Naive thymus-derived CD4-positive, alpha-beta T cell (primary cell): ENCODE results near the gene DHRS1. TPM values are rescaled to one million over a fixed set of nuclear protein-coding genes. Genes with fewer than 3 reads are reported as not detected.
A peak's percentile ranks its signal among the peaks of the same experiment; 100 is the strongest.

Experiments used
- ATAC-seq: fragments of 150-1000 bp; cut with Tn5 transposase; 2 replicates; pipeline ENCODE4 v1.10.0; 2021; ENCODE audit warnings: mild to moderate bottlenecking, moderate library complexity
- CTCF ChIA-PET: fragments of 350-600 bp; sonication (Branson Sonifier 250); formaldehyde crosslinking; loops from one replicate; lab custom pipeline; 2021; ENCODE audit warnings: antibody characterized with exemption; lab: Charles Lee
- POLR2A ChIA-PET: fragments of 350-600 bp; sonication (Branson Sonifier 250); formaldehyde crosslinking; loops from one replicate; lab custom pipeline; 2021; ENCODE audit warnings: antibody characterized with exemption, inconsistent platforms; lab: Charles Lee
- DNase-seq, 9 donors: peaks; one replicate each; pipeline versions ENCODE4 v3.0.0 to v3.0.0-alpha.2; 2020 to 2022; ENCODE audit warnings: mixed read lengths in 1 of 9
- H3K27ac ChIP-seq: one replicate; pipeline ENCODE4 v1.7.0; 2013; ENCODE audit warnings: mild to moderate bottlenecking, low read depth, low read length, moderate library complexity
- H3K27me3 ChIP-seq, 2 donors: one replicate each; pipeline ENCODE4 v1.7.0; 2013; ENCODE audit warnings: low read length in 2 of 2, mild to moderate bottlenecking in 2 of 2, moderate library complexity in 2 of 2; ENCODE audit not compliant: control insufficient read depth in 2 of 2, insufficient read depth in 2 of 2
- H3K36me3 ChIP-seq, 3 experiments: 1 replicate in 2 of 3; 2 replicates in 1 of 3; pipeline ENCODE4 v1.7.0; 2013; ENCODE audit warnings: low read length in 3 of 3, mild to moderate bottlenecking in 3 of 3, moderate library complexity in 1 of 3; ENCODE audit not compliant: insufficient read depth in 3 of 3, control insufficient read depth in 2 of 3
- H3K4me1 ChIP-seq, 2 donors: one replicate each; pipeline ENCODE4 v1.7.0; 2013; ENCODE audit warnings: low read length in 2 of 2, mild to moderate bottlenecking in 2 of 2, moderate library complexity in 1 of 2; ENCODE audit not compliant: control insufficient read depth in 2 of 2, insufficient read depth in 2 of 2
- H3K4me3 ChIP-seq: 2 replicates; pipeline ENCODE4 v1.7.0; 2013; ENCODE audit warnings: mild to moderate bottlenecking, low read length
- H3K9me3 ChIP-seq, 3 experiments: 1 replicate in 2 of 3; 2 replicates in 1 of 3; pipeline ENCODE4 v1.7.0; 2013; ENCODE audit warnings: low read length in 3 of 3; ENCODE audit not compliant: control insufficient read depth in 2 of 3
- H3K27ac Mint-ChIP-seq, 9 donors: one replicate each; pipeline ENCODE4 v1.8.0; 2020 to 2022; ENCODE audit warnings: mixed read lengths in 9 of 9, mild to moderate bottlenecking in 8 of 9, moderate library complexity in 5 of 9, inconsistent platforms in 2 of 9
- H3K27me3 Mint-ChIP-seq, 5 donors: one replicate each; pipeline ENCODE4 v1.8.0; 2021 to 2022; ENCODE audit warnings: mixed read lengths in 5 of 5, mild to moderate bottlenecking in 1 of 5
- H3K36me3 Mint-ChIP-seq, 5 donors: one replicate each; pipeline ENCODE4 v1.8.0; 2020 to 2022; ENCODE audit warnings: mixed read lengths in 5 of 5, mild to moderate bottlenecking in 3 of 5, inconsistent platforms in 1 of 5
- H3K4me1 Mint-ChIP-seq, 7 donors: one replicate each; pipeline ENCODE4 v1.8.0; 2020 to 2022; ENCODE audit warnings: mixed read lengths in 7 of 7, mild to moderate bottlenecking in 3 of 7, inconsistent platforms in 1 of 7
- H3K4me3 Mint-ChIP-seq, 10 donors: one replicate each; pipeline ENCODE4 v1.8.0; 2020 to 2022; ENCODE audit warnings: mild to moderate bottlenecking in 10 of 10, mixed read lengths in 10 of 10, moderate library complexity in 6 of 10, inconsistent platforms in 2 of 10
- H3K9me3 Mint-ChIP-seq, 11 donors: one replicate each; pipeline ENCODE4 v1.8.0; 2020 to 2022; ENCODE audit warnings: mixed read lengths in 11 of 11, mild to moderate bottlenecking in 4 of 11, inconsistent platforms in 1 of 11, moderate library complexity in 1 of 11
- intact Hi-C, 2 donors: fragments of 100-400 bp; cut with micrococcal nuclease; formaldehyde crosslinking; loops; one replicate each; pipeline ENCODE4 v1.15.1; 2023
- polyA plus RNA-seq, 2 donors: library from polyadenylated mRNA; unstranded; fragments of 300-500 nt; fragmentation: Illumina TruSeq; gene quantifications; one replicate each; pipeline ENCODE4 v1.2.3, GENCODE V29; 2021
- total RNA-seq, 6 experiments: library from RNA in 5 of 6; stranded (reverse) in 5 of 6; gene quantifications; 1 replicate in 5 of 6; 2 replicates in 1 of 6; pipeline ENCODE4 v1.2.3 and lab custom pipeline; 2021 to 2026

Gene DHRS1
- total and polyA plus RNA-seq, 7 experiments from 2014 or later: 21.3 to 38.4 (median 33.3) TPM

DNA sequence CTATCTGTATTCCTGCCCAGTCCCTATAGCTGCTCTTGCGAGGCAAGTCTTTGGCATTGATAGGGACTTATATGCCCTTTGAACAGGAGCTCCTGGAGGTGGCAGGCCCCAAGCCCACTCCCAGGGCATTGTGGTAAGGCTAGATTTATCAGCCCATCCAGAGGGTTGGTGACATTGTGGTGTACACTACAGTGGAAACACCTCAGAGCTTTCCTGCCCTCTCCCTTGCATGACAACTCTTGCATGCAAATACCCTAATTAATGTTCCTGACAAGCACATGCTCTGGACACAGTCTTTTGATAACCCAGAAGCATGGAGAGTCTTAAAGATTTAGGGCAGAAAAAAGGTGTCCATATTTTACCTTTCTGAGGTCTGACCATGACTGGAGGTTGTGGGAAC is 41.0 kb upstream of the DHRS1 start:
- peaks cover 0 to 26% (median 9%) of the 10 kb centered on the region in 5 donors for H3K36me3 Mint-ChIP-seq
- ChIA-PET POLR2A (interaction anchor here (1.0 to 16.5 kb wide), 7 partner anchors 9 to 152 kb away, joined by 3 to 293 read pairs (median 4); partner anchors contain the start of genes CBLN3, DHRS1, IPO4 and KHNYN), CTCF (interaction anchor here (0.8 to 15.8 kb wide), 7 partner anchors 9 to 98 kb away, joined by 3 to 317 read pairs (median 4); partner anchors contain the start of genes CBLN3, CIDEB, KHNYN and TINF2)
- peaks cover 13 to 15% of the 10 kb centered on the region in 2 donors for H3K4me1 ChIP-seq
- no peak for DNase-seq
- H3K4me3 Mint-ChIP-seq: peak overlapping the region in 2 of 10 donors; percentile 90 to 94
- peak overlapping the region in 2 of 9 donors; percentile 81 to 89 for H3K27ac Mint-ChIP-seq
- H3K4me1 Mint-ChIP-seq: peaks cover 17 to 28% (median 22%) of the 10 kb centered on the region in 7 donors
- no peaks in the 10 kb centered on the region for H3K27me3 ChIP-seq
- no peak for ATAC-seq
- intact Hi-C loops: loop anchor here in 1 of 2 donors (1.0 to 2.0 kb wide), 2 partner anchors 8 to 26 kb away; no protein-coding TSS in a partner anchor
- no peak overlapping the region for H3K27ac ChIP-seq
- H3K27me3 Mint-ChIP-seq: peaks cover 2 to 43% (median 9%) of the 10 kb centered on the region in 5 donors
- H3K9me3 ChIP-seq: no peaks in the 10 kb centered on the region
- H3K36me3 ChIP-seq: peaks cover 0 to 30% (median 0%) of the 10 kb centered on the region in 3 experiments
- no peaks in the 10 kb centered on the region for H3K9me3 Mint-ChIP-seq
- H3K4me3 ChIP-seq: no peak overlapping the region

DNA sequence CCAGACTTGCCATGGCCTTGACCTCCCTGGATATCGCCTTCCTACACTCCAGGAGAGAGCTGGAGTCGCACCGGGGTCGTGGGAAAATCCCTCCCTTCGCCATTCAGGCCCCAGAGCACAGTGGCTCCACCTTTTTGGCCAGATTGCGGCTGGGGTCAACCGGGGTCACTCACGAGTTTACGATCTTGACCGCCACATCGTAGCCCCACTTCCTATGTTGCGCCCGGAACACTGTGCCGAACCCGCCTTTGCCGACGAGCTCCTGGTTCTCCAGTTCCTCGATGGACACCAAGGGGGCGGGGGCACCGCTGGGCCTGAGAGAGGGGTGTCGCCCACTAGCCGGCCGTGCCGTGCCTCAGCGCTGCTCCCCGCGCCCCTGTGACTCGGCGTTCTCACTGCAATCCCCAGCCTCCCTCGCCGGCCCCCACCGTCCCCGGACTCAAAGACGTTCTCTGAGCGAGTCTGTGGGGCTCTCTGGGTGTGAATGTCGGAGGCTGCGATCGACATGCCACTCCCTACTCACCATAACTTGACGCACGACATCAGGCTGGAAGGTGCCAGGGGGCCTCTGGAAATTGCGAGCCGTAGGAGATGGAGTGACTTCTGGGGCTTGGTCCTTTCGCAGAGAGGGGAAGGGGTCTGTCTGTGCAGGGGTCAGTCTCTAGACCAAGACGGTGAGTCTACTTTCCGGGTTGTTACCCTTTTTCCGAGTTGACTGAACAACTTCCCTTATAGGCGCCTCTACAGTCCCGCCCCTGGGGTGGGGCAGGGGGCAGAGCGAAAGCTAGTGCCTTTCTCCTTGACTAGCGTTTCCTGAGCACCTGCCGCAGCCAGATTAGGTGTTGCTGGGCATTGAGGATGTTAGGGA is 39.9 kb upstream of the DHRS1 start, which contains the start of gene RIPK3:
TSS of gene RIPK3 (minus strand) at position 708 of the 868 bp plus-strand sequence. CDS start at position 543, 165 bp downstream.
- ATAC-seq: peak; percentile 90
- CTCF ChIA-PET: interaction anchor here (0.6 to 15.8 kb wide), 9 partner anchors 8 to 115 kb away, joined by 3 to 317 read pairs (median 4); partner anchors contain the start of genes CBLN3, DHRS1, KHNYN and NOP9
- peak; percentile 48 to 72 (median 69) for DNase-seq
- Histone ChIP-seq H3K9me3 (no peaks in the 10 kb centered on the region), H3K4me3 (peak within 1 kb of the TSS; percentile 96), H3K4me1 (peaks cover 17 to 18% of the 10 kb centered on the region in 2 donors), H3K27ac (peak within 1 kb of the TSS; percentile 74), H3K27me3 (peaks cover 0 to 5% of the 10 kb centered on the region in 2 donors), H3K36me3 (peaks cover 0 to 30% (median 0%) of the 10 kb centered on the region in 3 experiments)
- Mint-ChIP-seq H3K36me3 (peaks cover 0 to 32% (median 12%) of the 10 kb centered on the region in 5 donors), H3K9me3 (no peaks in the 10 kb centered on the region), H3K27me3 (peaks cover 6 to 42% (median 8%) of the 10 kb centered on the region in 5 donors), H3K4me3 (peak within 1 kb of the TSS; percentile 90 to 99 (median 96)), H3K4me1 (peaks cover 22 to 35% (median 30%) of the 10 kb centered on the region in 7 donors), H3K27ac (peak within 1 kb of the TSS; percentile 81 to 98 (median 95))
- POLR2A ChIA-PET: interaction anchor here (0.7 to 16.5 kb wide), 10 partner anchors 8 to 225 kb away, joined by 3 to 293 read pairs (median 4); partner anchors contain the start of genes CBLN3, DCAF11, DHRS1 and KHNYN
- intact Hi-C loops: loop anchor here (1.0 to 2.0 kb wide), 3 partner anchors 7 to 92 kb away; no protein-coding TSS in a partner anchor

DNA sequence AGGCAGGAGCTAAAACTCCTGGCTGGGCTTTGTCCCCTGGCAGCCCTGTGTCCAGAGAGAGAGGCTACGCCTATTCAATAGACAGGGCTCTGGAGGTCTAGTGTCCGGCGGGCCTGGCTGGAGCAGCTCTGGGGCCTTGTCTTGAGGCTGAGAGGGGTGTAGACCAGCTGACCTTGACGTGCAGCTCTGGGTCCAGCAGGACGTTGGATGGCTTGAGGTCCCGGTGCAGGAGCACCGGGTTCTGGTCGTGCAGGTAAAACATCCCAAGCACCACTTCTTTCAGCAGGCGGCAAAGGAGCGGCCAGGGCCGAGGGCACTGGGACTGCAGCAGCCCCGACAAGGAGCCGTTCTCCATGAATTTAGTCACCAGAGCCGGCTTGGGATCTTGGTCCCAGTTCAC is 39.3 kb upstream of the DHRS1 start:
- POLR2A ChIA-PET: interaction anchor here (0.7 to 16.5 kb wide), 7 partner anchors 9 to 104 kb away, joined by 3 to 293 read pairs (median 3); partner anchors contain the start of genes CBLN3, KHNYN and TINF2
- Mint-ChIP-seq H3K36me3 (peaks cover 0 to 32% (median 12%) of the 10 kb centered on the region in 5 donors), H3K27me3 (peaks cover 6 to 45% (median 11%) of the 10 kb centered on the region in 5 donors), H3K27ac (peak overlapping the region in 4 of 9 donors; percentile 32 to 97 (median 60)), H3K9me3 (no peaks in the 10 kb centered on the region), H3K4me3 (peak overlapping the region; percentile 90 to 99 (median 96)), H3K4me1 (peaks cover 22 to 39% (median 31%) of the 10 kb centered on the region in 7 donors)
- intact Hi-C loops: loop anchor here in 1 of 2 donors (1.0 kb wide), 1 partner anchor 92 kb away; no protein-coding TSS in a partner anchor
- H3K4me3 ChIP-seq: peak overlapping the region; percentile 96
- ATAC-seq (no peak), DNase-seq (no peak)
- peak overlapping the region; percentile 74 for H3K27ac ChIP-seq
- CTCF ChIA-PET: interaction anchor here (0.7 to 15.8 kb wide), 6 partner anchors 10 to 445 kb away, joined by 3 to 317 read pairs (median 4); partner anchors contain the start of genes CBLN3, DHRS1, KHNYN and NOP9
- H3K36me3 ChIP-seq: peaks cover 0 to 30% (median 0%) of the 10 kb centered on the region in 3 experiments
- H3K27me3 ChIP-seq: peaks cover 5% of the 10 kb centered on the region in 2 donors
- peaks cover 23 to 25% of the 10 kb centered on the region in 2 donors for H3K4me1 ChIP-seq
- H3K9me3 ChIP-seq: no peaks in the 10 kb centered on the region

DNA sequence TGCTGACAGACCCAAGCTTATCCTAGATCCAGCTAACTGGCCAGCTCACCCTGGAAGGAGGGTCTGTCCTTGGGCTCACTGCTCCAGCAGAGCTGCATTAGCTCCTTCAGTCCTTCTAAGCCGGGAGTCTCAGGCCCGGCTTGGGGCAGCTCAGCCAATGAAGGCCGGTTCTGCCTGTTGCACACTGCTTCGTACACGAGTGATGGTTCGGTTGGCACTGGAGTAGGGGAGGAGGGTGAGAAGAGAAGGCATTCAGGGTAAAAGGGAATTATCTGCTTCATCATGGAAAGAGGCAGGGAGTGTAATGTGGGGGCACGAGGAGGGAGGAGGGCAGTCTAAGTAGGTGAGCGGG is 38.2 kb upstream of the DHRS1 start:
- peak overlapping the region; percentile 90 to 99 (median 96) for H3K4me3 Mint-ChIP-seq

DNA sequence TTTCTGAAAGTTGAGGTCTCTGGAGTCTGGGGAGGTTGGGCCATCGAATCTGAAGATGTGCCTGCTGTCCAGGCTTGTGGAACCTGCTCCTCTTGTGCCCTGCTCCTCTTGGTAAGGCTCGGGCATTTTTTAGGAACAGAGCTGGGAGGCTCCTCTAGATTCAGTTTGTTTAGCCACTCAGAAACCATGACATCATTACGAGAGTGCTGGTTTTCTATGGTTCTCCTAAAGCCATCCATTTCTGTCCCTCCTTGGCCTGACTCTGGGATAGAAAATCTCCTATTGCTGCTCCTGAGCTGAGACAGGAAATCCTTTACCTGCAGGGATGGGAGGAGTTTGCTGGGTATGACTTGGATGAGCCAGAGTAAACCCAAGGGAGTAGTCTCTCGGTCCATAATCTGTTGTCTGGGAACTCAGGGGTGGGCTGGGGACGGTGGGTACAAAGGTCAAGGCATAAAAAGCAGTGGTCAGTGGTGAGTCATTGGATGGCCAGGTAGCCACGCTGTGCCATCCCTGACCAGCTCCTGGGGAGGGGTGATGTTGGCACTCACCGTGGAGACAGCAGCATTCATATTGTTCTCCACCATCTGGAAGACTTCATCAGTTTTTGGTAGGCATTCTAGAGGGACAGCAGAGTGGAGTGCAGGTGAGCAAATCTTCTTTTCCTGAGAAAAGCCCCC is 37.7 kb upstream of the DHRS1 start:
- CTCF ChIA-PET: interaction anchor here (0.6 to 15.8 kb wide), 4 partner anchors 11 to 384 kb away, joined by 3 to 317 read pairs (median 4); partner anchors contain the start of genes CBLN3 and KHNYN
- peaks cover 8 to 48% (median 10%) of the 10 kb centered on the region in 5 donors for H3K27me3 Mint-ChIP-seq
- peaks cover 37 to 40% of the 10 kb centered on the region in 2 donors for H3K4me1 ChIP-seq
- H3K36me3 ChIP-seq: peaks cover 0 to 30% (median 0%) of the 10 kb centered on the region in 3 experiments
- no peak overlapping the region for H3K4me3 ChIP-seq
- peaks cover 0 to under 1% (median 0%) of the 10 kb centered on the region in 11 donors for H3K9me3 Mint-ChIP-seq
- ATAC-seq: no peak
- peak overlapping the region in 2 of 10 donors; percentile 34 to 90 for H3K4me3 Mint-ChIP-seq
- peak overlapping the region in 1 of 9 donors; percentile 74 for H3K27ac Mint-ChIP-seq
- H3K36me3 Mint-ChIP-seq: peaks cover 0 to 32% (median 12%) of the 10 kb centered on the region in 5 donors
- H3K4me1 Mint-ChIP-seq: peaks cover 27 to 55% (median 43%) of the 10 kb centered on the region in 7 donors
- POLR2A ChIA-PET: interaction anchor here (16.5 kb wide), 1 partner anchor 93 kb away, joined by 293 read pairs; the partner anchor contains the start of genes CBLN3 and KHNYN
- intact Hi-C loops: no loop called here
- no peak overlapping the region for H3K27ac ChIP-seq
- H3K9me3 ChIP-seq: no peaks in the 10 kb centered on the region
- no peak for DNase-seq
- peaks cover 7 to 13% of the 10 kb centered on the region in 2 donors for H3K27me3 ChIP-seq

More for the DNA sequence above, 38.2 kb upstream of the DHRS1 start:
- H3K4me1 ChIP-seq: peaks cover 32 to 35% of the 10 kb centered on the region in 2 donors
- H3K27ac ChIP-seq: no peak overlapping the region
- intact Hi-C loops: no loop called here
- POLR2A ChIA-PET: interaction anchor here (16.5 kb wide), 1 partner anchor 93 kb away, joined by 293 read pairs; the partner anchor contains the start of genes CBLN3 and KHNYN
- Mint-ChIP-seq H3K9me3 (no peaks in the 10 kb centered on the region), H3K36me3 (peaks cover 0 to 32% (median 12%) of the 10 kb centered on the region in 5 donors), H3K4me1 (peaks cover 22 to 49% (median 40%) of the 10 kb centered on the region in 7 donors), H3K27me3 (peaks cover 6 to 48% (median 11%) of the 10 kb centered on the region in 5 donors), H3K27ac (peak overlapping the region in 2 of 9 donors; percentile 6 to 84)
- no peaks in the 10 kb centered on the region for H3K9me3 ChIP-seq
- ATAC-seq (no peak), DNase-seq (no peak)
- CTCF ChIA-PET: interaction anchor here (0.6 to 15.8 kb wide), 4 partner anchors 10 to 385 kb away, joined by 3 to 317 read pairs (median 4); partner anchors contain the start of genes CBLN3 and KHNYN
- peaks cover 0 to 30% (median 0%) of the 10 kb centered on the region in 3 experiments for H3K36me3 ChIP-seq
- no peak overlapping the region for H3K4me3 ChIP-seq
- peaks cover 7 to 13% of the 10 kb centered on the region in 2 donors for H3K27me3 ChIP-seq
